HG03196 (cell line): ENCODE measurements around the gene MYL1.

ENCODE experiments used
- ATAC-seq: cut with Tn5 transposase; IDR thresholded peaks from one replicate; pipeline ENCODE4 v1.9.1; 2021; ENCODE audit not compliant: unreplicated experiment

The MYL1 gene

GRCh38 chr2:210268281-210268680 lies 46.7 kb downstream of the MYL1 start:
- ATAC-seq = no peak

GRCh38 chr2:210267698-210268097 lies 47.3 kb downstream of the MYL1 start:
- no peak for ATAC-seq

GRCh38 chr2:210264282-210264681 lies 50.7 kb downstream of the MYL1 start:
- no peak for ATAC-seq

GRCh38 chr2:210263841-210264240 lies 51.1 kb downstream of the MYL1 start:
- no peak for ATAC-seq

GRCh38 chr2:210262036-210262435 lies 52.9 kb downstream of the MYL1 start:
- no peak for ATAC-seq

DNA sequence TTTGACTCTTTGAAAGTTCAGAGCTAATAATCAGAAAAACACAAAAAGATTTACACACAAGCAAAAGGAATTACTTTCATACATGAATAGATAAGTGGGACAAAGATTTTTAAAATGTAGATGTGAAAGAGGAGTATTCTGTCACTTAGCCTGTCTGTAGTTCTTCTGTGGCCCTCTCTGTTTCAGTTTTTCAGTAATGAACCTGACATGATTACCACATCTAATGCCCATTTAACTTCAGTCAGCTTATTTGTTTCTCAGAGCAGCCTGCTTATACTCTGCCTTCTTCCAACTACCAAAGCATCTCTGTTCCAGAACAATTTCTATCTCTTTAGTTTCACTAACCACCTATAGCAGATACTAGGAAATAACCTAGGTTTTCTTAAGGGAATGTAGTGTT lies 55.3 kb downstream of the MYL1 start:
- no peak for ATAC-seq

DNA sequence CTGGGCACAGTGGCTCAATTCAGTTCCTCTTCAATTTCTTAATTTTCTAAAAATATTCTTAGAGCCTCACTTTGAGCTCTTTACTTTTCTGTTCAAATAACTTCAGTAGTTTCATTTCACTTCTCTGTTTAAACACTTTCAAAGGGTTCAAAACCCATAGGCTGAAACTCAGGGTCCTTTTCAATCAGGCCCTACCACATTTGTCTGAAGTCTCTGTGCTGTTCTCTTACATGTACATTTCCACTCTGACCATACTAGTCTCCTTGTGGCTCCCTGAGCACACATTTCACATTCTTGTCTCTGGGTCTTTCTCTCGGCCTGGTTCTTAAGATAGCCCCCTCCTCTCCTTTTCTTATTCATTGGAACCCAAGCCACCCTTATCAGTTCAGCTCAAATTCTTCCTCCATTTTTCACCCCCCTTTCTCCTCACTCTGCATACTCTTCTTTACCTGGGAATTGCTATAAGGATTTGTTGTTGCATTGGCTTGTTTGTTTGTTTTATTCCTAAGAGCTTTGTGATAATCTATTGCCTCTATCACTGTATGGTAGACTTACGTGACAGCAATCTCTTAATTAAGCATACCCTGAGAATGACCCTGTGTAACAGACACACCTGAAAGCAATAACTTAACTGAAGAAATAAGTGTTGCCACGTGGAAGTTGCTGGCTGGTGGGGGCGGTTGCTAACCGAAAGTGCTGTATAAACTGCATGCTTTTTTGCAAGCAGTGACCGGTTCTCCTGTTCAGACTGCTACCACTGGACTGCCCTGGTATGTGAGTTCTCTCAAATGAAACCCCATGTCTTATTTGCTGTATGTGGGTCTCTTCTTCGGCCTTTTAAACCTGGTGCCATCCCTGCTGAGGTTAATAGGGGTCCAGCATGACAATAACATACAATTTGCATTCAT lies 62.0 kb downstream of the MYL1 start:
- no peak for ATAC-seq

DNA sequence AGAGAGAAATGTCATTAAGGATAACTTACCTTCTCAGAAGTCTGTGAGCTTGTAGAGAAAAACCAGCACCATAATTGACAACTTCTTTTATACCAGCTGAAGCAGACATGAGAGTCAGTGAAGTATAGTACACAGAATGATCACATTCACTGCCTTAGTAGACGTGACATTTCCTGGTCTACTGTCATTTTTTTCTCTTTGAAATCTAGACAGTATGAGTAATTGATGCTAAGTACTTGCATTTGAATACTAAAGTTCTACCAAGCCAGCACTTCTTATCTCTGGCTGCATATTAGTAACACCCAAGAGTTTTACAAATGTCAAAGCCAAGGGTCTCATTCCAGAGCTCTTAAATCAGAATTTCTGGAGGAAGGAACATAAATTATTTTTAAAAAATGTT lies 64.4 kb downstream of the MYL1 start:
- no peak for ATAC-seq
